ENCODE measurements around the gene FOXP1. TPM values are rescaled to one million over a fixed set of nuclear protein-coding genes. Genes with fewer than 3 reads are reported as not detected.

FOXP1 gene
- total and polyA plus RNA-seq, 9 of the 15 experiments (the other 6 are each of a cell fraction or from before 2014, with no cell fraction given) = 7.7 to 34.5 (median 13.7) TPM

DNA sequence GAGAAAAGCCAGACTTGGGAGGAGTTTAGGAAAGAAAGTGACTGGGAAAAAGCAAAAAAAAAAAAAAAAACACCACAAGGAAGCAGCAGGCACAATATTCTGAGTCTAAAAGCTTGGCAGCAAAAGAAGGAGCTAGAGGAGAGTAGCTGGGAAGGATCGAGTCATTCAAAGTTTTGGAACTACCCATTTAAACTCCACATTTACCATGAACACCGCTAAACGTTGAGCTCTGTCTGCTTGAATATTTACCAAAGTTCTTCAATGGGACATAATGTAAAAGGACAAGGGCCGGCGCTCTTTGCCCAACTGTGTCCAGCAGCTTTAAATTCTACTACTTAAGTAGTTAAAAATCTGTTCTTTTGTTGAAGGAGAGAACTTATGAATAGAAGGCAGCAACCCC lies 481.9 kb downstream of the FOXP1 start (continued):
- TF ChIP-seq YY1 (IDR thresholded peaks at IDR 0.05; ENCODE audit: borderline replicate concordance in 1 of 3, control insufficient read depth in 1 of 3, extremely low read depth in 1 of 3, insufficient read depth in 3 of 3, insufficient read length in 1 of 3, insufficient replicate concordance in 2 of 3, low read depth in 1 of 3, low read length in 2 of 3) = no peak
- TF ChIP-seq, protein P1, sequence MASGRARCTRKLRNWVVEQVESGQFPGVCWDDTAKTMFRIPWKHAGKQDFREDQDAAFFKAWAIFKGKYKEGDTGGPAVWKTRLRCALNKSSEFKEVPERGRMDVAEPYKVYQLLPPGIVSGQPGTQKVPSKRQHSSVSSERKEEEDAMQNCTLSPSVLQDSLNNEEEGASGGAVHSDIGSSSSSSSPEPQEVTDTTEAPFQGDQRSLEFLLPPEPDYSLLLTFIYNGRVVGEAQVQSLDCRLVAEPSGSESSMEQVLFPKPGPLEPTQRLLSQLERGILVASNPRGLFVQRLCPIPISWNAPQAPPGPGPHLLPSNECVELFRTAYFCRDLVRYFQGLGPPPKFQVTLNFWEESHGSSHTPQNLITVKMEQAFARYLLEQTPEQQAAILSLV (tag; IDR thresholded peaks at IDR 0.05) = no peak
- TF ChIP-seq POLR2AphosphoS5 (IDR thresholded peaks at IDR 0.05; ENCODE audit: control insufficient read depth, insufficient read depth, low read depth, low read length) = no peak

DNA sequence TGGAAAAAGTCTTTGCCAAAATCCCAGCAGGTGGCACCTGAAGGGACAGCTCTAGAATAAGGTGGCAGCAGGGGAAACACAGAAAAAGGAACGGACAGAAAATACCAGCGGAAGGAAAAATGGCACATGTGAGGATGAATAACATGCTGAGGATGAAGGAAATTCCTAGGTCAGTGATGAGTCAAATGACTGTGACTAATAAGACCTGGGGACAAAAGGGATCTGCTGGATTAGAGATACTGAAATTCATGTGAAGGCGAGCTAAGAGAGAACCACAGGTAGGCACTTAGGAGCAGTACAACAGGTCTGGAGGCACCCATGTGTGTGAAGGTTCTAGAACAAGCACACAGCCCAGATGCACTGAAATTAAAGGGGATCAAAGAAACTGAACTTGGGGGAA lies 482.5 kb downstream of the FOXP1 start:
- no peak overlapping the region for H2AFZ ChIP-seq (ENCODE audit: low read depth, low read length)
- no peak overlapping the region for H3K4me2 ChIP-seq (ENCODE audit: insufficient read depth, low read length)
- no peaks in the 10 kb centered on the region for H3K9me1 ChIP-seq (ENCODE audit: control insufficient read depth, insufficient read depth, low read length)
- DNase-seq (ENCODE audit: extremely low read depth in 1 of 4, low spot score in 3 of 4) = peak in 1 of 4 experiments; percentile 16
- no peak overlapping the region for H3K9ac ChIP-seq (ENCODE audit: insufficient read depth in 1 of 2, low read depth in 2 of 2, low read length in 2 of 2)
- peaks cover 8% of the 10 kb centered on the region; the same call in 2 of the 3 replicates for H3K36me3 ChIP-seq (ENCODE audit: control insufficient read depth, insufficient read depth, low read length)
- H3K9me3 ChIP-seq (replicated peaks; ENCODE audit: control insufficient read depth, insufficient read depth, low read depth, low read length) = no peaks in the 10 kb centered on the region
- in situ Hi-C loops (cut with MboI) = no loop called here
- 54% methylated on average over 3 of the region's 3 CpGs for WGBS (ENCODE audit: insufficient coverage, low coverage, missing lambda C conversion rate)
- H3K4me1 ChIP-seq (replicated peaks in 1 of 2; ENCODE audit: control insufficient read depth in 2 of 2, insufficient read depth in 2 of 2, low read length in 2 of 2) = peaks cover 0 to 6% of the 10 kb centered on the region in 2 experiments; a peak in 3 of 5 replicates
- CTCF ChIA-PET (ENCODE audit: low intra/inter-chr PET ratio) = no interaction called here
- ATAC-seq = no peak
- FAIRE-seq = no peak
- intact Hi-C loops (cut with micrococcal nuclease) = no loop called here
- POLR2A ChIA-PET = interaction anchor here (0.5 to 1.0 kb wide), 2 partner anchors 15 to 58 kb away, joined by 3 to 4 read pairs; no protein-coding TSS in a partner anchor
- TF ChIP-seq JUND (IDR thresholded peaks at IDR 0.05; ENCODE audit: borderline replicate concordance, low read depth, low read length) (peak; percentile 9; the same call in 1 of the 2 replicates), JUND (tag; IDR thresholded peaks at IDR 0.05; ENCODE audit: borderline replicate concordance, low read depth, low read length) (no peak), RFX5 (IDR thresholded peaks at IDR 0.05; ENCODE audit: low read depth, low read length) (no peak), GTF2E2 (tag; IDR thresholded peaks at IDR 0.05) (no peak), ATF3 (IDR thresholded peaks at IDR 0.05) (peak; percentile 44; the same call in 1 of the 2 replicates), ATF3 (CRISPR knock-in tag; conservative IDR thresholded peaks at IDR 0.05) (no peak), HMG20B (CRISPR knock-in tag; IDR thresholded peaks at IDR 0.05) (no peak), FOSL1 (tag; conservative IDR thresholded peaks at IDR 0.05) (peak; percentile 42; the same call in 1 of the 2 replicates), HLTF (IDR thresholded peaks at IDR 0.05) (no peak), STAT5A (IDR thresholded peaks at IDR 0.05; ENCODE audit: borderline replicate concordance, low read length) (no peak)
- no TSS peak for BruUV-seq (replicated peaks)
- no peaks in the 10 kb centered on the region for H4K20me1 ChIP-seq (replicated peaks; ENCODE audit: control insufficient read depth, insufficient read depth, low read length)
- H3K79me2 ChIP-seq (ENCODE audit: control insufficient read depth, insufficient read depth, low read length) = 0 out of 3 replicates have a peak, but pooled peaks cover 7% of the 10 kb centered on the region
- no peaks in the 10 kb centered on the region for H3K27me3 ChIP-seq (ENCODE audit: control insufficient read depth in 2 of 2, insufficient read depth in 2 of 2, low read length in 2 of 2)
- H3K27ac ChIP-seq (ENCODE audit: extremely low read depth, low read depth, low read length) = no peak overlapping the region
- no peak overlapping the region for H3K4me3 ChIP-seq
